Esophagus muscularis mucosa (tissue), 4 donors: ENCODE results near the gene ST3GAL5.

Experiments used
- EP300 ChIP-seq: sonication (generic); formaldehyde crosslinking; IDR thresholded peaks from one replicate; pipeline ENCODE4 v1.6.1; 2017; ENCODE audit warnings: antibody characterized with exemption
- POLR2A ChIP-seq: fragments of 450-650 bp; IDR thresholded peaks from one replicate; pipeline ENCODE4 v1.6.1; 2017; ENCODE audit warnings: antibody characterized with exemption, moderate library complexity, mild to moderate bottlenecking, low read depth
- TF ChIP-seq, protein P1 (sequence below), 3 experiments: fragments of 200-600 bp in 2 of 3; fragments of 450-650 bp in 1 of 3; sonication (generic) in 2 of 3; IDR thresholded peaks; one replicate each; pipeline ENCODE4 v1.5.1; 2017 to 2019; ENCODE audit warnings: antibody characterized with exemption in 3 of 3, mild to moderate bottlenecking in 2 of 3, moderate library complexity in 1 of 3

DNA sequence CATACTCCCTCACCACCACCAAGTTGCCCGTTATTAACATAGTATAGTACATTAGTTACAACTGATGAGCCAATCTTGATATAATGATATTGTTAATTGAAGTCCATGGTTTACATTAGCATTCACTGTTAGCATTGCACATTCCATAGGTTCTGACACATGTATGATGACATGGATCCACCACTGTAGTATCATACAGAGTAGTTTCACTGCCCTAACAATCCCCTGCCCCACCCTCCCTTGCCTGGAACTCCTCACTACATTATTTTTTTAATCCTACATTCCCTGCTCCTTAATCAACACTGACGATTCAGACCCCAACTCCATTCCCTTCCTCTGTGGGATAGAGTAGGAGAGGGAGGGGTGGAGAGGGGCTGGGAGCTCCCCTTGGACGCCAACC is 20.2 kb upstream of the ST3GAL5 start:
- TF ChIP-seq POLR2A (no peak), EP300 (no peak)
- TF ChIP-seq, protein P1, sequence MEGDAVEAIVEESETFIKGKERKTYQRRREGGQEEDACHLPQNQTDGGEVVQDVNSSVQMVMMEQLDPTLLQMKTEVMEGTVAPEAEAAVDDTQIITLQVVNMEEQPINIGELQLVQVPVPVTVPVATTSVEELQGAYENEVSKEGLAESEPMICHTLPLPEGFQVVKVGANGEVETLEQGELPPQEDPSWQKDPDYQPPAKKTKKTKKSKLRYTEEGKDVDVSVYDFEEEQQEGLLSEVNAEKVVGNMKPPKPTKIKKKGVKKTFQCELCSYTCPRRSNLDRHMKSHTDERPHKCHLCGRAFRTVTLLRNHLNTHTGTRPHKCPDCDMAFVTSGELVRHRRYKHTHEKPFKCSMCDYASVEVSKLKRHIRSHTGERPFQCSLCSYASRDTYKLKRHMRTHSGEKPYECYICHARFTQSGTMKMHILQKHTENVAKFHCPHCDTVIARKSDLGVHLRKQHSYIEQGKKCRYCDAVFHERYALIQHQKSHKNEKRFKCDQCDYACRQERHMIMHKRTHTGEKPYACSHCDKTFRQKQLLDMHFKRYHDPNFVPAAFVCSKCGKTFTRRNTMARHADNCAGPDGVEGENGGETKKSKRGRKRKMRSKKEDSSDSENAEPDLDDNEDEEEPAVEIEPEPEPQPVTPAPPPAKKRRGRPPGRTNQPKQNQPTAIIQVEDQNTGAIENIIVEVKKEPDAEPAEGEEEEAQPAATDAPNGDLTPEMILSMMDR (IDR thresholded peaks at IDR 0.05), result no peak
